Adrenal gland (tissue), 5 donors: ENCODE measurements around the gene PTH2R.
"Not testable (repeated sequence)": the region's sequence is repeated elsewhere in the genome, so short reads cannot be mapped to it uniquely, and the experiment has no call there.

ENCODE experiments used
- POLR2A ChIP-seq, 2 donors: fragments of 450-650 bp; IDR thresholded peaks; one replicate each; pipeline ENCODE4 v1.6.1; 2017; ENCODE audit warnings: antibody characterized with exemption in 2 of 2, mild to moderate bottlenecking in 2 of 2, moderate library complexity in 1 of 2
- TF ChIP-seq, protein P1 (sequence below), 6 experiments: fragments of 450-650 bp in 4 of 6; fragments of 200-600 bp in 2 of 6; sonication (generic) in 1 of 6; IDR thresholded peaks; 1 replicate in 5 of 6; 2 replicates in 1 of 6; pipeline versions ENCODE4 v1.5.1 to v1.8.0; 2016 to 2021; ENCODE audit warnings: antibody characterized with exemption in 6 of 6, mild to moderate bottlenecking in 2 of 6, moderate library complexity in 1 of 6
- donor health status: DM: no; HTN: no; CAD: no.

DNA sequence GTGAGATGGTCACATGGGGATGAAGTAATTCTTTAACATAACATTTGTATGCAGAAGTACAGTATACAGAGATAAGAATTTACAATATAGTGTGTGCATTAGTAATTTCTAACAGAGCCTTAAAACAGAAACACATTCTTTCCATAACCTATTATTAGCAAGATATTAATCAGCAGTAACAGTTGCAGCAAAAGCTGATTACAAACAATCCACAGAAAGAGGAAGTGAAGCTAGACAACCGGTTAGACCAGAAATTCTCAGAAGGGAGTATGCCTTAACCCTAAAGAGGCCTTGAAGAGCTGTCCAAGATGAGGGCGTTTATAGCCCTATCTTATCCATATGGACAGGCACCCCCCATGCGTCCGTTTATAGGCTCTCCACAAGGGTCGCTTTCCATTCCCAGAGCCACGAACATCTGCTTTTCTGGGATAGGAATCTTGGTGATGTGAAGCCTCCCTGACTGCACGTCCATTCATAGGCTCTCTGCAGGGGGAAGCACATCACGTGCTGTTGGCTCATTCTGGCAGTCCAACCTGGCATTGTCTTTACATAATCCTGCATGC lies 75.9 kb downstream of the PTH2R start:
- TF ChIP-seq, protein P1, sequence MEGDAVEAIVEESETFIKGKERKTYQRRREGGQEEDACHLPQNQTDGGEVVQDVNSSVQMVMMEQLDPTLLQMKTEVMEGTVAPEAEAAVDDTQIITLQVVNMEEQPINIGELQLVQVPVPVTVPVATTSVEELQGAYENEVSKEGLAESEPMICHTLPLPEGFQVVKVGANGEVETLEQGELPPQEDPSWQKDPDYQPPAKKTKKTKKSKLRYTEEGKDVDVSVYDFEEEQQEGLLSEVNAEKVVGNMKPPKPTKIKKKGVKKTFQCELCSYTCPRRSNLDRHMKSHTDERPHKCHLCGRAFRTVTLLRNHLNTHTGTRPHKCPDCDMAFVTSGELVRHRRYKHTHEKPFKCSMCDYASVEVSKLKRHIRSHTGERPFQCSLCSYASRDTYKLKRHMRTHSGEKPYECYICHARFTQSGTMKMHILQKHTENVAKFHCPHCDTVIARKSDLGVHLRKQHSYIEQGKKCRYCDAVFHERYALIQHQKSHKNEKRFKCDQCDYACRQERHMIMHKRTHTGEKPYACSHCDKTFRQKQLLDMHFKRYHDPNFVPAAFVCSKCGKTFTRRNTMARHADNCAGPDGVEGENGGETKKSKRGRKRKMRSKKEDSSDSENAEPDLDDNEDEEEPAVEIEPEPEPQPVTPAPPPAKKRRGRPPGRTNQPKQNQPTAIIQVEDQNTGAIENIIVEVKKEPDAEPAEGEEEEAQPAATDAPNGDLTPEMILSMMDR (IDR thresholded peaks at IDR 0.05): not testable (repeated sequence)
- TF ChIP-seq POLR2A (IDR thresholded peaks at IDR 0.05): not testable (repeated sequence)
